GM23248 (cell line): ENCODE results near the gene SRCIN1. TPM values are rescaled to one million over a fixed set of nuclear protein-coding genes. Genes with fewer than 3 reads are reported as not detected.
A peak's percentile ranks its signal among the peaks of the same experiment; 100 is the strongest.

Experiments
- DNase-seq: peaks from one replicate; pipeline ENCODE4 v3.0.0-alpha.2; 2015
- H2AFZ ChIP-seq: fragments of 200-600 bp; sonication (generic); 2 replicates; pipeline ENCODE4 v1.6.1; 2016; ENCODE audit warnings: antibody characterized with exemption
- H3F3A ChIP-seq: fragments of 200-600 bp; sonication (generic); 2 replicates; pipeline ENCODE4 v1.6.1; 2016; ENCODE audit warnings: mild to moderate bottlenecking, antibody characterized with exemption, mixed run types; ENCODE audit not compliant: insufficient read depth
- H3K27ac ChIP-seq: fragments of 200-600 bp; sonication (generic); 2 replicates; pipeline ENCODE4 v1.5.1; 2016; ENCODE audit warnings: mild to moderate bottlenecking
- H3K27me3 ChIP-seq: fragments of 200-600 bp; sonication (generic); replicated peaks from 2 replicates; pipeline ENCODE4 v1.6.1; 2016; ENCODE audit warnings: mild to moderate bottlenecking; ENCODE audit not compliant: insufficient read depth
- H3K36me3 ChIP-seq: fragments of 200-600 bp; sonication (generic); 2 replicates; pipeline ENCODE4 v1.6.1; 2016; ENCODE audit warnings: low read depth, mild to moderate bottlenecking
- H3K4me1 ChIP-seq: fragments of 200-600 bp; sonication (generic); 2 replicates; pipeline ENCODE4 v1.6.1; 2016; ENCODE audit warnings: mild to moderate bottlenecking; ENCODE audit not compliant: insufficient read depth
- H3K4me2 ChIP-seq: fragments of 200-600 bp; sonication (generic); one replicate; pipeline ENCODE4 v1.6.1; 2016; ENCODE audit warnings: mild to moderate bottlenecking; ENCODE audit not compliant: unreplicated experiment
- H3K4me3 ChIP-seq: fragments of 200-600 bp; sonication (generic); 2 replicates; pipeline ENCODE4 v1.5.1; 2016; ENCODE audit warnings: mild to moderate bottlenecking
- H3K79me2 ChIP-seq: fragments of 200-600 bp; sonication (generic); 2 replicates; pipeline ENCODE4 v1.6.1; 2016; ENCODE audit warnings: mild to moderate bottlenecking; ENCODE audit not compliant: insufficient read depth
- H3K9ac ChIP-seq: fragments of 200-600 bp; sonication (generic); 2 replicates; pipeline ENCODE4 v1.6.1; 2016; ENCODE audit warnings: mild to moderate bottlenecking
- H3K9me2 ChIP-seq: fragments of 200-600 bp; sonication (generic); 2 replicates; pipeline ENCODE4 v1.6.1; 2016; ENCODE audit warnings: mixed run types, mild to moderate bottlenecking, moderate library complexity; ENCODE audit not compliant: insufficient read depth
- H3K9me3 ChIP-seq: fragments of 200-600 bp; sonication (generic); one replicate; pipeline ENCODE4 v1.6.1; 2017; ENCODE audit warnings: low read depth
- H4K20me1 ChIP-seq: fragments of 200-600 bp; sonication (generic); 2 replicates; pipeline ENCODE4 v1.6.0; 2016; ENCODE audit not compliant: insufficient read depth
- EZH2 ChIP-seq: fragments of 200-600 bp; sonication (generic); IDR thresholded peaks from 2 replicates; pipeline ENCODE4 v1.6.1; 2018; ENCODE audit warnings: antibody characterized with exemption, mild to moderate bottlenecking; ENCODE audit not compliant: insufficient read depth, poor library complexity, severe bottlenecking
- EZH2phosphoT487 ChIP-seq: fragments of 200-600 bp; sonication (generic); IDR thresholded peaks from 2 replicates; pipeline ENCODE4 v1.6.1; 2018; ENCODE audit warnings: antibody characterized with exemption, moderate library complexity, mild to moderate bottlenecking, low read depth; ENCODE audit not compliant: insufficient read depth
- WGBS, 2 experiments: methylation state at CpG; one replicate each; pipeline ENCODE4 v1.1.6; 2015 to 2017; ENCODE audit warnings: low lambda C conversion rate in 2 of 2, low coverage in 1 of 2; ENCODE audit errors: missing lambda C conversion rate in 2 of 2; 5-methylcytosine and 5-hydroxymethylcytosine counted together
- in situ Hi-C: fragments of 300-500 bp; cut with MboI; formaldehyde crosslinking; loops from 2 replicates; pipeline ENCODE4 v1.15.0; 2020
- polyA plus RNA-seq: library from polyadenylated mRNA; unstranded; fragments of >200 nt; fragmentation: Nextera tagmentation; extraction: Ambion mirVana; gene quantifications from 2 replicates; pipeline ENCODE4 v1.2.1, GENCODE V29; 2016
- total RNA-seq: library from RNA; depleted of rRNA; stranded (reverse); fragments of >200 nt; shearing (Covaris generic); gene quantifications from 2 replicates; pipeline ENCODE4 v1.2.3, GENCODE V29; 2014

The SRCIN1 gene
- total and polyA plus RNA-seq, 2 experiments from 2014 or later = not detected

DNA sequence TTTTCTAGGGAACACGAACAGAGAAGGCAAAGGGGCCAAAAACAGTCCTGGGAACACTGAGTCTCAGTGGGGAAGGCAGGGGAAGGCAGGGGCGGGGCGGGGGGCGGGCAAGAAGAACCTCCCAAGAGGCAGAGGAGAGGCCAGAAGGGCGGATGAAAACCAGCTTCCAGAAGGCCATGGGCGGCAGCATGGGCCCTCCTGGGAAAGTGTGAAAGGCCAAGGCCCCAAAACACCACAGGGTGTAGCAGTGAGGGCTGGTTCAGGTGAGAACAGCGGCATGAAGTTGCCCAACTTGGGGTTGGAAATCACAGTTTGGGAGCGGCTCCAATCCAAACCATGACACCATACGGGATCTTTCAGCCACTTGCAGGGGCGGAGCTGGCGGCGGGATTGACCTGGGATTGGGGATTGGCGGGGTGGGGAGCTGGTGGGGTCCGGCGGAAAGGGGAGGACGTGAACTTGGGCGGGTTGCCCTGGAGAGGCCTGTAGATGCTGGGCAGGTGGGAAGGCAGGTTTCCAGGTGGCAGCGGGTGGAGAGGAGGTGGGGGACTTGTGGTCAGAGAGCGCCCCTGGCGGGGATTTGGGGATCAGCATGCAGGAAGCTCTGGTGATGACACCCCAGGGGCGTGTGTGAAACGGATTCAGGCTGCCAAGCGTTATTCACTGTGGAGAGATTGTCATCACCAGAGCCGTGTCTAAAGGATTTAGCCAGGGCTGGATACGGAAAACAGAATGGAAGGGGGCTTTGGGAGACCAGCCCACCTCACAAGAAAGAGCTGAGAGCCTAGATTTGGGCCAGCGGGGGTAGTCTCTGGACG lies 96.6 kb downstream of the SRCIN1 start:
- H3F3A ChIP-seq = peaks cover 23% of the 10 kb centered on the region
- H3K79me2 ChIP-seq = no peaks in the 10 kb centered on the region
- H3K4me3 ChIP-seq = no peak overlapping the region
- H3K9me2 ChIP-seq = no peaks in the 10 kb centered on the region
- 75 to 81% methylated on average over 22 to 27 of the region's 27 CpGs for WGBS, 2 experiments
- TF ChIP-seq EZH2phosphoT487 (no peak), EZH2 (no peak)
- H3K4me2 ChIP-seq = no peak overlapping the region
- in situ Hi-C loops = no loop called here
- H3K4me1 ChIP-seq = peaks cover 14% of the 10 kb centered on the region
- DNase-seq = peak; percentile 83
- no peak overlapping the region for H3K9ac ChIP-seq
- no peaks in the 10 kb centered on the region for H4K20me1 ChIP-seq
- peaks cover 29% of the 10 kb centered on the region for H3K36me3 ChIP-seq
- H3K9me3 ChIP-seq = no peaks in the 10 kb centered on the region
- no peak overlapping the region for H2AFZ ChIP-seq
- H3K27me3 ChIP-seq = no peaks in the 10 kb centered on the region
- no peak overlapping the region for H3K27ac ChIP-seq

DNA sequence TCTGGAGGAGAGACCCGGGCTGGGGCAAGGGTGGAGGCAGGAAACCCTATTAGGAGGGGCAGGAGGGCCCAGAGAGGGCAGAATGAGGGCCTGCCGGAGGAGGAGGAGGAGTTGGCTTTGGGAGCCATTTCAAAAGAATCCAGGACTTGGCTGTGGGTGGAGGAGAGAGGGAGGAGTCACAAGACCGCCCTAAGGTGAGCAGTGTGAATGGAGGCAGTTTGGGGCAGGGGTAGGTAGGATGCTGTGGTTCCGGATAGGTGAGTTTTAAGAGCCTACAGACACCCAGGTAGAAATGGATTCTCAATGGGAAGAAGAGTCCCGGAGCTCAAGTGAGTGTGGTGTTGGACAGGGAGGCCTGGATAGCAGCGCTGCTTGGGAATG lies 97.2 kb downstream of the SRCIN1 start:
- Histone ChIP-seq H3K4me3 (no peak overlapping the region), H3K9me2 (no peaks in the 10 kb centered on the region), H4K20me1 (no peaks in the 10 kb centered on the region), H3F3A (peaks cover 23% of the 10 kb centered on the region), H3K27me3 (no peaks in the 10 kb centered on the region), H2AFZ (no peak overlapping the region), H3K79me2 (no peaks in the 10 kb centered on the region), H3K9ac (no peak overlapping the region), H3K27ac (no peak overlapping the region), H3K36me3 (peaks cover 35% of the 10 kb centered on the region), H3K4me1 (peaks cover 14% of the 10 kb centered on the region), H3K4me2 (no peak overlapping the region), H3K9me3 (no peaks in the 10 kb centered on the region)
- DNase-seq = no peak
- 89 to 90% methylated on average over 6 of the region's 6 CpGs for WGBS, 2 experiments
- in situ Hi-C loops = no loop called here
- TF ChIP-seq EZH2 = no peak
- no peak for TF ChIP-seq EZH2phosphoT487

DNA sequence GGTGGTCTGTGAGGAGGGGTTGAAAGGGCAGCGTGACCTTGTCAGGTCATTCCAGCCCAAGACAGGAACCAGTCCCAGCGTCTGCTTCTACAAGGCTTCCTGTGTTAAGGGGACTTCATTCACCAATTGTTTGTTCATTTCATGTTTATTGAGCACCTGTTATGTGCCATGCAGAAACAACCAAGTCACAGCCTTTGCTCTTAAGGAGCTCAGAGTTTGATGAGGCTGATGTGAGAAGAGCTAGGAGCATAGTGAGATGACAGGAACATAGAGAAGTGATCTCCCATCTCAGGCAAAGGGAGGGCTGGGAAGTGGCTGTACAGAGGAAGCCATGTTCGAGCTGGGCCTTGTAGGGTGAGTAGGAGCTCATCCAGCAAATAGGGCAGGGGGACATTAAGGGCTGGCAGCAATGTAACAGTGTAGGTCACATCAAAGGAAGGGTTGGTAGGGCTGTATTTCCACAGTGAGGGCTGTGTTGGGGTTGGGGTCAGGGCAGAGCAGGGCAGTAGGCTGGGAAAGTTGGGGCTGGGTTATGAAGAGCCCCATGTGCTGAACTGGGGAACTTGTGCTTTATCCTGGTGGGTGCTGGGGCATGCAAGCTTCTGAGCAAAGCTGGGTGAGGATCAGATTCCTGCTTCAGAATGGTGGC lies 97.7 kb downstream of the SRCIN1 start:
- peaks cover 40% of the 10 kb centered on the region for H3K36me3 ChIP-seq
- in situ Hi-C loops = no loop called here
- H3K79me2 ChIP-seq = no peaks in the 10 kb centered on the region
- peaks cover 14% of the 10 kb centered on the region for H3K4me1 ChIP-seq
- H3K9me2 ChIP-seq = no peaks in the 10 kb centered on the region
- no peak overlapping the region for H3K4me3 ChIP-seq
- no peak for DNase-seq
- H2AFZ ChIP-seq = no peak overlapping the region
- H3K27ac ChIP-seq = no peak overlapping the region
- peaks cover 23% of the 10 kb centered on the region for H3F3A ChIP-seq
- TF ChIP-seq EZH2 (no peak), EZH2phosphoT487 (no peak)
- H3K9me3 ChIP-seq = no peaks in the 10 kb centered on the region
- H3K27me3 ChIP-seq = no peaks in the 10 kb centered on the region
- H4K20me1 ChIP-seq = no peaks in the 10 kb centered on the region
- no peak overlapping the region for H3K4me2 ChIP-seq
- WGBS, 2 experiments = 93% methylated on average over 3 of the region's 3 CpGs
- no peak overlapping the region for H3K9ac ChIP-seq

DNA sequence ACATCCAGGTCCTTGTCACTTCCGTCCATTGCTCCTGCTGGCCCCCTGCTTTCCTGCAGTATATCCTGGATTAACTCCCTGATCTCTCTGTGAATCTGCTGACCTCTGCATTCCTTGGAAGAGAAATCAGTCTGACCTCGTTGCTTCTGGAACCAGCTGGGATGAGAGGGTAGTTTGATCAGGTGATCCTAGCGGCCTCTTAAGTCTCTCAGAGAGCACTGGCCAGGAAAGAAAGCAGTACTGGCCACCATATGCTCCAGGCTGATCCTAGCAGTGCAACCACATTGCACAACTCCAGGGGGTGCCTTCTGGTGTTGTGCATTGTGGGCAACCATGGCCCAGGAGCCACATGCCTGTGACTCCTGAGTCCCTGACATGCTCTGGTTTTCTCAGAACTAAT lies 98.3 kb downstream of the SRCIN1 start:
- in situ Hi-C loops = no loop called here
- H4K20me1 ChIP-seq = no peaks in the 10 kb centered on the region
- H3K27ac ChIP-seq = no peak overlapping the region
- peaks cover 23% of the 10 kb centered on the region for H3F3A ChIP-seq
- H3K79me2 ChIP-seq = no peaks in the 10 kb centered on the region
- H3K9me3 ChIP-seq = no peaks in the 10 kb centered on the region
- no peaks in the 10 kb centered on the region for H3K27me3 ChIP-seq
- H3K4me3 ChIP-seq = no peak overlapping the region
- no peak overlapping the region for H2AFZ ChIP-seq
- no peak for DNase-seq
- peaks cover 46% of the 10 kb centered on the region for H3K36me3 ChIP-seq
- H3K9ac ChIP-seq = no peak overlapping the region
- 62 to 66% methylated on average over 3 of the region's 3 CpGs for WGBS, 2 experiments
- peaks cover 14% of the 10 kb centered on the region for H3K4me1 ChIP-seq
- no peak overlapping the region for H3K4me2 ChIP-seq
- H3K9me2 ChIP-seq = no peaks in the 10 kb centered on the region
- TF ChIP-seq EZH2phosphoT487 (no peak), EZH2 (no peak)
